ENCODE results near the gene LCP2. TPM values are rescaled to one million over a fixed set of nuclear protein-coding genes. Genes with fewer than 3 reads are reported as not detected.

Gene LCP2
- total and polyA plus RNA-seq, 2 donors (not counting 1 experiment from before 2014, with no cell fraction given), result 11.7 to 13.9 TPM

DNA sequence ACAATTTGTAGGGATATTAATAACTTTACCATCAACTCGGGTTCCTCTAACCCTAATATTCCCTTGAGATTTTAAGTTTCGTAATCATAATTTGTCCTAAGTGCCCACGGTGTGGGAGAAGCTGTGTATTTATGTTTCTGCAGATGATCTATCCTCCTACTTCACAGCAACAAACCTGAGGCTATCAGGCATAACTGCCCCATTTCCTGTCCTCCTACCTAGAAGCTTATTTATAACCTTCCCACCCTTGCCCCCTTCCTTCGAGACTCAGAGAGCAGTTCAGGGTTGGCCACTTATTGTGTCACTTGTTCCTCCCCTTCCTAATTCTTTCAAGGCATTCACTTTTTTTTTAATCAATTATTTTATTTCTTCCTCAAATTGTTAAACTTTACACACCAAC is 29.6 kb upstream of the LCP2 start:
- DNase-seq (peak; percentile 28), ATAC-seq (ENCODE audit: low read depth) (no peak)
- POLR2A ChIA-PET, result no interaction called here
- Mint-ChIP-seq H3K9me3 (ENCODE audit: insufficient read depth) (no peaks in the 10 kb centered on the region), H3K27me3 (no peaks in the 10 kb centered on the region), H3K27ac (no peak overlapping the region), H3K4me3 (no peak overlapping the region), H3K4me1 (peaks cover 18% of the 10 kb centered on the region)
- Histone ChIP-seq H3K9ac (ENCODE audit: low read length) (peak overlapping the region; percentile 27), H3K27ac (ENCODE audit: low read length in 2 of 2) (peak overlapping the region; percentile 31 to 66), H3K4me1 (ENCODE audit: control insufficient read depth in 2 of 2, insufficient read depth in 2 of 2, low read length in 2 of 2) (peaks cover 61 to 68% of the 10 kb centered on the region in 2 donors), H3K27me3 (replicated peaks in 1 of 4; ENCODE audit: control extremely low read depth in 1 of 4, control insufficient read depth in 3 of 4, insufficient read depth in 4 of 4, low read length in 3 of 4) (no peaks in the 10 kb centered on the region), H3K36me3 (replicated peaks in 1 of 2; ENCODE audit: control extremely low read depth in 1 of 2, control insufficient read depth in 1 of 2, extremely low read depth in 1 of 2, insufficient read depth in 2 of 2, low read length in 1 of 2) (no peaks in the 10 kb centered on the region), H4K20me1 (ENCODE audit: control insufficient read depth, insufficient read depth, low read length, poor library complexity, severe bottlenecking) (no peaks in the 10 kb centered on the region), H3K79me2 (ENCODE audit: control insufficient read depth, insufficient read depth, low read length) (peaks cover 3% of the 10 kb centered on the region), H3K4me3 (ENCODE audit: control extremely low read depth in 1 of 5, extremely low read depth in 1 of 5, insufficient read depth in 1 of 5, low read depth in 2 of 5, low read length in 4 of 5) (peak overlapping the region in 3 of 5 experiments; percentile 13 to 28 (median 26)), H2AFZ (ENCODE audit: insufficient read depth, low read depth, low read length, poor library complexity, severe bottlenecking) (peak overlapping the region; percentile 46), H3K4me2 (replicated peaks; ENCODE audit: low read depth, low read length, poor library complexity, severe bottlenecking) (peak overlapping the region; percentile 69), H3K9me3 (ENCODE audit: control extremely low read depth in 1 of 3, control insufficient read depth in 2 of 3, insufficient read depth in 1 of 3, low read length in 2 of 3) (no peaks in the 10 kb centered on the region)
- 0% methylated on average over 1 of the region's 4 CpGs for WGBS (ENCODE audit: insufficient coverage)
- intact Hi-C loops (cut with micrococcal nuclease), result no loop called here
- TF ChIP-seq EZH2 (IDR thresholded peaks at IDR 0.05; ENCODE audit: borderline replicate concordance, insufficient read depth, low read depth, low read length, poor library complexity, severe bottlenecking), result no peak
- TF ChIP-seq, protein P1, sequence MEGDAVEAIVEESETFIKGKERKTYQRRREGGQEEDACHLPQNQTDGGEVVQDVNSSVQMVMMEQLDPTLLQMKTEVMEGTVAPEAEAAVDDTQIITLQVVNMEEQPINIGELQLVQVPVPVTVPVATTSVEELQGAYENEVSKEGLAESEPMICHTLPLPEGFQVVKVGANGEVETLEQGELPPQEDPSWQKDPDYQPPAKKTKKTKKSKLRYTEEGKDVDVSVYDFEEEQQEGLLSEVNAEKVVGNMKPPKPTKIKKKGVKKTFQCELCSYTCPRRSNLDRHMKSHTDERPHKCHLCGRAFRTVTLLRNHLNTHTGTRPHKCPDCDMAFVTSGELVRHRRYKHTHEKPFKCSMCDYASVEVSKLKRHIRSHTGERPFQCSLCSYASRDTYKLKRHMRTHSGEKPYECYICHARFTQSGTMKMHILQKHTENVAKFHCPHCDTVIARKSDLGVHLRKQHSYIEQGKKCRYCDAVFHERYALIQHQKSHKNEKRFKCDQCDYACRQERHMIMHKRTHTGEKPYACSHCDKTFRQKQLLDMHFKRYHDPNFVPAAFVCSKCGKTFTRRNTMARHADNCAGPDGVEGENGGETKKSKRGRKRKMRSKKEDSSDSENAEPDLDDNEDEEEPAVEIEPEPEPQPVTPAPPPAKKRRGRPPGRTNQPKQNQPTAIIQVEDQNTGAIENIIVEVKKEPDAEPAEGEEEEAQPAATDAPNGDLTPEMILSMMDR (IDR thresholded peaks at IDR 0.05), result no peak
- CTCF ChIA-PET, result interaction anchor here (1.0 to 6.9 kb wide), 7 partner anchors 9 to 102 kb away, joined by 3 to 44 read pairs (median 4); no protein-coding TSS in a partner anchor

DNA sequence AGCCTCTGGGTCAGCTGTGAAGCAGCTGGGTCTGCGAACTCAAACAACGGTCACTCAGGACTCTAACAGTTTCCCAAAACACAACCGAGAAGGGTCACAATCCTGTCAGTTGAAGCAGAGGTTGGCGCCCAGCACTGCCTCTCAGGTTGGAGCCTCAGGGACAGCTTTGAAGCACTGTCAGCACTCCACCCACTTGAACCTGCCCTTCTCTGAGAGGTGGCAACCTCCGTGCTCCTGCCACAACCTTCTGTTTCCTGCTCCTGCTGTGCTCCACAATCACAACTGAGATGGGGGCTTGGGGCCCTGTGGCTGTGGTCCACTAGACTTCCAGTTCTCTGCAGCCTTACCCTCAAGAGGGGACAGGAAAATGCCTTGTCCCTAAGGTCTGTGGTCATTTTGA is 21.7 kb upstream of the LCP2 start:
- 83% methylated on average over 5 of the region's 5 CpGs for WGBS (ENCODE audit: insufficient coverage)

More for the DNA sequence above, 21.7 kb upstream of the LCP2 start:
- Histone ChIP-seq H3K9ac (ENCODE audit: low read length) (no peak overlapping the region), H3K4me3 (ENCODE audit: control extremely low read depth in 1 of 5, extremely low read depth in 1 of 5, insufficient read depth in 1 of 5, low read depth in 2 of 5, low read length in 4 of 5) (no peak overlapping the region), H3K27me3 (replicated peaks in 1 of 4; ENCODE audit: control extremely low read depth in 1 of 4, control insufficient read depth in 3 of 4, insufficient read depth in 4 of 4, low read length in 3 of 4) (no peaks in the 10 kb centered on the region), H3K27ac (ENCODE audit: low read length in 2 of 2) (no peak overlapping the region), H4K20me1 (ENCODE audit: control insufficient read depth, insufficient read depth, low read length, poor library complexity, severe bottlenecking) (no peaks in the 10 kb centered on the region), H3K79me2 (ENCODE audit: control insufficient read depth, insufficient read depth, low read length) (no peaks in the 10 kb centered on the region), H3K9me3 (ENCODE audit: control extremely low read depth in 1 of 3, control insufficient read depth in 2 of 3, insufficient read depth in 1 of 3, low read length in 2 of 3) (no peaks in the 10 kb centered on the region), H3K4me1 (ENCODE audit: control insufficient read depth in 2 of 2, insufficient read depth in 2 of 2, low read length in 2 of 2) (peaks cover 0 to 2% of the 10 kb centered on the region in 2 donors), H3K36me3 (replicated peaks in 1 of 2; ENCODE audit: control extremely low read depth in 1 of 2, control insufficient read depth in 1 of 2, extremely low read depth in 1 of 2, insufficient read depth in 2 of 2, low read length in 1 of 2) (no peaks in the 10 kb centered on the region), H3K4me2 (replicated peaks; ENCODE audit: low read depth, low read length, poor library complexity, severe bottlenecking) (no peak overlapping the region), H2AFZ (ENCODE audit: insufficient read depth, low read depth, low read length, poor library complexity, severe bottlenecking) (no peak overlapping the region)
- DNase-seq (no peak), ATAC-seq (ENCODE audit: low read depth) (no peak)
- no peaks in the 10 kb centered on the region for H3K27me3 Mint-ChIP-seq
- TF ChIP-seq, protein P1 (IDR thresholded peaks at IDR 0.05), result no peak
- TF ChIP-seq EZH2 (IDR thresholded peaks at IDR 0.05; ENCODE audit: borderline replicate concordance, insufficient read depth, low read depth, low read length, poor library complexity, severe bottlenecking), result no peak
- intact Hi-C loops (cut with micrococcal nuclease), result no loop called here
- H3K9me3 Mint-ChIP-seq (ENCODE audit: insufficient read depth), result no peaks in the 10 kb centered on the region
- H3K27ac Mint-ChIP-seq, result no peak overlapping the region
- peaks cover 2% of the 10 kb centered on the region for H3K4me1 Mint-ChIP-seq
- POLR2A ChIA-PET, result no interaction called here
- no peak overlapping the region for H3K4me3 Mint-ChIP-seq
- CTCF ChIA-PET, result interaction anchor here (2.2 kb wide), 1 partner anchor 52 kb away, joined by 5 read pairs; no protein-coding TSS in a partner anchor

Data from B cell (primary cell).